Measurements from ENCODE around the gene JSRP1. TPM values are rescaled to one million over a fixed set of nuclear protein-coding genes. Genes with fewer than 3 reads are reported as not detected.

Gene JSRP1
- total and polyA plus RNA-seq, 2 of the 8 experiments (the other 6 are each of a cell fraction or from before 2014, with no cell fraction given) = 0.24 to 0.56 TPM

DNA sequence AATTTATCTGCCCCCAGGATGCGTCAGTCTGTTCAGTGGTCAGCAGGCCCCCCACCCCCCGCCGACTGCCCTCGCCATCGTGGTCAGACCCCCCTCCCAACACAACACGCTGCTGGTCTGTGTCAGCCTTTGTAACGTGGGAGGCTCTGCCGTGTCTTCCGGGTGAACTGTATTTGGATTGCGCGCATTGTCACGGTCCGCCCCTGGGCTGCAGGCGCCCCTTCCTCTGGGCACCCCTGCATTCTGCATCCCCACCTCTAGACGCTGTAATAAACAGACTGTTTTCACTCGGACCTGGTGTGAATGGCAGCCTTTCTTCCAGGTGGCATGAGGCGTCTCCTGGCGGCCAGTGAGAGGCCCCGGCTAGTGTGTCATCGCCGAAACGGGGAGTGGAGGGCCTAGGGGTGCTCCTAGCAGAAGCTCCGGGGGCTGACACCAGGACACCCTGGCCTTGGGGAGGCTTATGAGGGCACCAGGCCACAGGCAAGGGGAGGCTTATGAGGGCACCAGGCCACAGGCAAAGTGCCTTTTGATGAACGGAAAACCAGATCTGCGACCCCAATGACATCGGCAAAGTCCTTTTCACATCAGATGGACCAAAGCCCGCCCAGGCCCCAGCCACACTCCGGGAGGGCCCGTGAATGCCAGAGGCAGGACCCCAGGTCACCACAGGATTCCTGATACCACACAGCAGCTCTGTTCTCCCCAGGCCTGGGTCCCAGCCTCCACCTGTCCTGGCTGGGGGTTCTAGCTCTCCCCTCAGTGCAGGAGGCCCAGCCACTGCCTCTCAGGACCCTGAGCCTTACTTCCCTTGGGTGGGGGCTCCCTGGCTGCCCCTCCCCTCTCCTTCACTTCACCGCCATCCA, 23.7 kb downstream of the JSRP1 start:
- H3K4ac ChIP-seq (replicated peaks; ENCODE audit: insufficient read length, low read depth, low read length) = no peak overlapping the region
- H4K91ac ChIP-seq (replicated peaks; ENCODE audit: insufficient read length, low read length) = no peak overlapping the region
- no peak overlapping the region for H3K4me3 ChIP-seq (ENCODE audit: extremely low read depth in 1 of 4, insufficient read depth in 2 of 4, low read depth in 3 of 4, low read length in 4 of 4)
- TF ChIP-seq POLR2A (IDR thresholded peaks at IDR 0.05; ENCODE audit: control extremely low read depth in 1 of 2, low read depth in 2 of 2, low read length in 2 of 2) (peak in 1 of 2 experiments; percentile 55; a peak in 2 of 3 replicates), TEAD4 (IDR thresholded peaks at IDR 0.05; ENCODE audit: low read depth, low read length) (no peak), MAFK (IDR thresholded peaks at IDR 0.05; ENCODE audit: low read depth, low read length) (no peak), POLR2AphosphoS5 (IDR thresholded peaks at IDR 0.05; ENCODE audit: low read depth, low read length) (peak; percentile 4; the same call in 1 of the 2 replicates), RBBP5 (IDR thresholded peaks at IDR 0.05; ENCODE audit: borderline replicate concordance, low read depth, low read length) (no peak)
- TF ChIP-seq, protein P1, sequence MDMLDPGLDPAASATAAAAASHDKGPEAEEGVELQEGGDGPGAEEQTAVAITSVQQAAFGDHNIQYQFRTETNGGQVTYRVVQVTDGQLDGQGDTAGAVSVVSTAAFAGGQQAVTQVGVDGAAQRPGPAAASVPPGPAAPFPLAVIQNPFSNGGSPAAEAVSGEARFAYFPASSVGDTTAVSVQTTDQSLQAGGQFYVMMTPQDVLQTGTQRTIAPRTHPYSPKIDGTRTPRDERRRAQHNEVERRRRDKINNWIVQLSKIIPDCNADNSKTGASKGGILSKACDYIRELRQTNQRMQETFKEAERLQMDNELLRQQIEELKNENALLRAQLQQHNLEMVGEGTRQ (IDR thresholded peaks at IDR 0.05; ENCODE audit: low read length) = no peak
- peaks cover 0 to 34% (median 14%) of the 10 kb centered on the region in 4 experiments; a peak in 6 of 8 replicates for H3K36me3 ChIP-seq (ENCODE audit: control insufficient read depth in 2 of 4, insufficient read depth in 4 of 4, low read length in 3 of 4)
- no peak overlapping the region for H2BK12ac ChIP-seq (ENCODE audit: low read depth, low read length)
- no peak overlapping the region for H4K8ac ChIP-seq (ENCODE audit: extremely low read depth, insufficient read depth, low read length)
- H4K20me1 ChIP-seq (replicated peaks in 1 of 2; ENCODE audit: control insufficient read depth in 1 of 2, insufficient read depth in 2 of 2, low read length in 2 of 2) = peaks cover 2 to 15% of the 10 kb centered on the region in 2 experiments
- FAIRE-seq = no peak
- no peak overlapping the region for H2AK5ac ChIP-seq (ENCODE audit: low read depth, low read length)
- 94% methylated on average over 24 of the region's 30 CpGs; no CpG with 5 or more reads in 1 of the 2 experiments for WGBS, 2 experiments (ENCODE audit: extremely low coverage in 1 of 2, insufficient coverage in 1 of 2, insufficient read length in 1 of 2, insufficient replicate concordance in 2 of 2, low coverage in 1 of 2, low lambda C conversion rate in 2 of 2, missing lambda C conversion rate in 1 of 2)
- no peak overlapping the region for H3K14ac ChIP-seq (ENCODE audit: insufficient read length)
- CTCF ChIA-PET (ENCODE audit: partially characterized antibody) = interaction anchor here (1.2 to 2.4 kb wide), 6 partner anchors 9 to 84 kb away, joined by 3 to 7 read pairs (median 6); no protein-coding TSS in a partner anchor
- H2BK120ac ChIP-seq (replicated peaks; ENCODE audit: low read depth, low read length) = no peak overlapping the region
- peaks cover 4 to 20% of the 10 kb centered on the region in 2 experiments for H3K79me2 ChIP-seq (ENCODE audit: control insufficient read depth in 1 of 2, insufficient read depth in 2 of 2, low read length in 2 of 2)
- H3K23ac ChIP-seq (ENCODE audit: insufficient read length) = no peak overlapping the region
- H3K79me1 ChIP-seq (ENCODE audit: low read depth, low read length) = peaks cover 4% of the 10 kb centered on the region
- no peak overlapping the region for H3K9ac ChIP-seq (replicated peaks in 1 of 4; ENCODE audit: extremely low read depth in 1 of 4, low read depth in 3 of 4, low read length in 3 of 4)
- no peaks in the 10 kb centered on the region for H3K27me3 ChIP-seq (replicated peaks in 1 of 4; ENCODE audit: control insufficient read depth in 3 of 4, extremely low read depth in 1 of 4, insufficient read depth in 3 of 4, low read length in 3 of 4)
- H2BK20ac ChIP-seq (ENCODE audit: low read length) = no peak overlapping the region
- peaks cover 0 to 3% (median 2%) of the 10 kb centered on the region in 4 experiments; a peak in 3 of 7 replicates for H3K4me1 ChIP-seq (replicated peaks in 1 of 4; ENCODE audit: control insufficient read depth in 3 of 4, insufficient read depth in 4 of 4, low read length in 3 of 4)
- no peak overlapping the region for H3K18ac ChIP-seq (ENCODE audit: extremely low read depth, low read length)
- H4K5ac ChIP-seq (ENCODE audit: insufficient read length, low read depth, low read length) = no peak overlapping the region
- no peak overlapping the region for H2BK5ac ChIP-seq (ENCODE audit: low read depth, low read length)
- no peak overlapping the region for H2BK15ac ChIP-seq (ENCODE audit: low read length)
- no peak overlapping the region for H3K27ac ChIP-seq (ENCODE audit: low read depth, low read length)
- no peak for DNase-seq (ENCODE audit: low read depth in 1 of 2, low spot score in 2 of 2)
- POLR2A ChIA-PET (ENCODE audit: partially characterized antibody) = interaction anchor here (0.7 to 5.9 kb wide), 9 partner anchors 7 to 114 kb away, joined by 3 to 52 read pairs (median 4); partner anchors contain the start of gene AMH
- no peak overlapping the region for H3K4me2 ChIP-seq (ENCODE audit: insufficient read depth in 1 of 2, low read depth in 2 of 2, low read length in 2 of 2)
- peaks cover 4% of the 10 kb centered on the region; the same call in 1 of the 2 replicates for H3K23me2 ChIP-seq (ENCODE audit: low read depth, low read length)
- H3K56ac ChIP-seq (replicated peaks; ENCODE audit: insufficient read length, low read depth, low read length) = no peak overlapping the region
- no peak overlapping the region for H2AFZ ChIP-seq (ENCODE audit: low read length)
- H3K9me3 ChIP-seq (ENCODE audit: insufficient read depth in 2 of 2, low read depth in 1 of 2, low read length in 1 of 2) = no peaks in the 10 kb centered on the region
